IMR-90 (cell line): ENCODE measurements around the gene LPCAT4. TPM values are rescaled to one million over a fixed set of nuclear protein-coding genes. Genes with fewer than 3 reads are reported as not detected.

Source experiments
- ATAC-seq: fragments of 200-7000 bp; cut with Tn5 transposase; 2 replicates; pipeline ENCODE4 v1.9.1; 2020; ENCODE audit warnings: low read depth, mild to moderate bottlenecking, moderate library complexity
- BruUV-seq: library from RNA; stranded (reverse); fragments of 400-500 nt; replicated peaks from 2 replicates; lab custom pipeline; 2021; lab: Mats Ljungman, UMichigan
- CTCF ChIA-PET: fragments of 300-600 bp; formaldehyde crosslinking; extraction: SDS; loops from one replicate; lab custom pipeline; 2021; ENCODE audit warnings: antibody characterized with exemption; lab: Yijun Ruan, JAX
- POLR2A ChIA-PET: fragments of 300-600 bp; sonication (Branson Sonifier 250); formaldehyde crosslinking; loops from one replicate; lab custom pipeline; 2022; ENCODE audit warnings: antibody characterized with exemption; ENCODE audit not compliant: unreplicated experiment; lab: Charles Lee
- DNase-seq: peaks from one replicate; pipeline ENCODE4 v3.0.0; 2013
- H2AFZ ChIP-seq: replicated peaks from 2 replicates; pipeline ENCODE3; 2013; ENCODE audit warnings: low read length, mild to moderate bottlenecking; ENCODE audit not compliant: poor library complexity
- H2AK5ac ChIP-seq: 2 replicates; pipeline ENCODE4 v1.6.1; 2013; ENCODE audit warnings: low read depth, low read length, inconsistent platforms
- H2AK9ac ChIP-seq: replicated peaks from 2 replicates; pipeline ENCODE3; 2013; ENCODE audit warnings: mild to moderate bottlenecking, low read depth, low read length, moderate library complexity; ENCODE audit not compliant: poor library complexity
- H2BK120ac ChIP-seq: 2 replicates; pipeline ENCODE4 v1.6.1; 2013; ENCODE audit warnings: low read depth, low read length, inconsistent platforms
- H2BK15ac ChIP-seq: 3 replicates; pipeline ENCODE4 v1.6.1; 2013; ENCODE audit warnings: low read depth, low read length, inconsistent platforms
- H2BK20ac ChIP-seq: 2 replicates; pipeline ENCODE4 v1.6.1; 2013; ENCODE audit warnings: low read depth, mild to moderate bottlenecking, inconsistent platforms, low read length, moderate library complexity
- H2BK5ac ChIP-seq: 2 replicates; pipeline ENCODE4 v1.6.1; 2013; ENCODE audit warnings: mild to moderate bottlenecking, low read depth, low read length, inconsistent platforms; ENCODE audit not compliant: poor library complexity, severe bottlenecking
- H3K14ac ChIP-seq: replicated peaks from 2 replicates; pipeline ENCODE4 v1.6.1; 2013; ENCODE audit warnings: low read depth, low read length, inconsistent platforms
- H3K18ac ChIP-seq: 2 replicates; pipeline ENCODE4 v1.6.1; 2013; ENCODE audit warnings: low read depth, low read length, control low read depth
- H3K23ac ChIP-seq: 2 replicates; pipeline ENCODE4 v1.6.1; 2013; ENCODE audit warnings: low read depth, low read length, inconsistent platforms
- H3K27ac ChIP-seq: 2 replicates; pipeline ENCODE4 v1.5.1; 2013; ENCODE audit warnings: mild to moderate bottlenecking, control low read depth, low read length; ENCODE audit not compliant: insufficient read depth
- H3K27me3 ChIP-seq: 2 replicates; pipeline ENCODE4 v1.6.1; 2013; ENCODE audit warnings: low read length; ENCODE audit not compliant: control insufficient read depth, insufficient read depth
- H3K36me3 ChIP-seq: 2 replicates; pipeline ENCODE4 v1.6.1; 2013; ENCODE audit warnings: low read length, mixed read lengths; ENCODE audit not compliant: control insufficient read depth, insufficient read depth
- H3K4ac ChIP-seq: 2 replicates; pipeline ENCODE4 v1.6.1; 2013; ENCODE audit warnings: low read depth, low read length, inconsistent platforms
- H3K4me1 ChIP-seq: 2 replicates; pipeline ENCODE4 v1.6.1; 2013; ENCODE audit warnings: low read length, mixed read lengths; ENCODE audit not compliant: control insufficient read depth, insufficient read depth
- H3K4me2 ChIP-seq: 2 replicates; pipeline ENCODE4 v1.6.1; 2013; ENCODE audit warnings: low read depth, mild to moderate bottlenecking, control low read depth, low read length, moderate library complexity
- H3K4me3 ChIP-seq: 2 replicates; pipeline ENCODE4 v1.5.1; 2013; ENCODE audit warnings: low read depth, mild to moderate bottlenecking, control low read depth, low read length, moderate library complexity; ENCODE audit not compliant: insufficient read depth
- H3K56ac ChIP-seq: 2 replicates; pipeline ENCODE4 v1.6.1; 2013; ENCODE audit warnings: low read length, inconsistent platforms; ENCODE audit not compliant: insufficient read depth; ENCODE audit errors: extremely low read depth
- H3K79me1 ChIP-seq, 2 experiments: 2 replicates each; pipeline ENCODE4 v1.6.1; 2013; ENCODE audit warnings: low read length in 2 of 2, inconsistent platforms in 1 of 2, low read depth in 1 of 2
- H3K9ac ChIP-seq: 2 replicates; pipeline ENCODE4 v1.6.1; 2013; ENCODE audit warnings: low read depth, low read length, control low read depth
- H3K9me1 ChIP-seq: 2 replicates; pipeline ENCODE4 v1.6.1; 2013; ENCODE audit warnings: low read length, inconsistent platforms; ENCODE audit not compliant: insufficient read depth
- H3K9me3 ChIP-seq: 2 replicates; pipeline ENCODE4 v1.6.1; 2013; ENCODE audit warnings: low read length; ENCODE audit not compliant: control insufficient read depth, insufficient read depth
- H4K20me1 ChIP-seq: 2 replicates; pipeline ENCODE4 v1.6.1; 2013; ENCODE audit warnings: low read length, inconsistent platforms; ENCODE audit not compliant: insufficient read depth
- H4K5ac ChIP-seq: 2 replicates; pipeline ENCODE4 v1.6.1; 2013; ENCODE audit warnings: mild to moderate bottlenecking, low read depth, low read length, control low read depth
- H4K8ac ChIP-seq, 2 experiments: 2 replicates each; pipeline ENCODE4 v1.6.1; 2013; ENCODE audit warnings: low read depth in 2 of 2, low read length in 2 of 2, control low read depth in 1 of 2, inconsistent platforms in 1 of 2
- H4K91ac ChIP-seq: 2 replicates; pipeline ENCODE4 v1.6.1; 2013; ENCODE audit warnings: low read depth, low read length, inconsistent platforms; ENCODE audit not compliant: insufficient read depth
- BHLHE40 ChIP-seq: fragments of 150-350 bp; IDR thresholded peaks from 2 replicates; pipeline ENCODE4 v1.6.1; 2016; ENCODE audit warnings: mild to moderate bottlenecking, low read depth, low read length
- CHD1 ChIP-seq: IDR thresholded peaks from 2 replicates; pipeline ENCODE4 v1.6.1; 2012; ENCODE audit warnings: low read depth, low read length, improper control_type of control experiment
- FOS ChIP-seq: fragments of 150-350 bp; IDR thresholded peaks from 2 replicates; pipeline ENCODE4 v1.6.1; 2016; ENCODE audit warnings: low read depth, low read length
- MAFK ChIP-seq: IDR thresholded peaks from 2 replicates; pipeline ENCODE4 v1.6.1; 2012; ENCODE audit warnings: low read depth, low read length, improper control_type of control experiment
- MXI1 ChIP-seq: IDR thresholded peaks from 2 replicates; pipeline ENCODE4 v1.6.1; 2012; ENCODE audit warnings: low read depth, mild to moderate bottlenecking, low read length, moderate library complexity, borderline replicate concordance
- NFE2L2 ChIP-seq: fragments of 150-350 bp; IDR thresholded peaks from 2 replicates; pipeline ENCODE4 v1.6.1; 2016; ENCODE audit warnings: low read depth, mild to moderate bottlenecking, low read length
- POLR2A ChIP-seq: IDR thresholded peaks from 2 replicates; pipeline ENCODE4 v1.6.1; 2012; ENCODE audit warnings: mild to moderate bottlenecking, low read depth, low read length
- RAD21 ChIP-seq: IDR thresholded peaks from 2 replicates; pipeline ENCODE4 v1.6.1; 2012; ENCODE audit warnings: low read length, improper control_type of control experiment
- RCOR1 ChIP-seq: IDR thresholded peaks from 2 replicates; pipeline ENCODE4 v1.6.1; 2012; ENCODE audit warnings: mild to moderate bottlenecking, low read length, improper control_type of control experiment; ENCODE audit not compliant: insufficient replicate concordance
- RFX5 ChIP-seq: IDR thresholded peaks from 2 replicates; pipeline ENCODE4 v1.8.0; 2012; ENCODE audit warnings: low read depth, mild to moderate bottlenecking, low read length, moderate library complexity
- SMC3 ChIP-seq: fragments of 150-350 bp; IDR thresholded peaks from 2 replicates; pipeline ENCODE4 v1.6.1; 2016; ENCODE audit warnings: low read depth, mild to moderate bottlenecking, antibody characterized with exemption, low read length, moderate library complexity
- WGBS, 2 experiments: methylation state at CpG; one replicate each; pipeline versions ENCODE4 v1.1.5 to v1.1.7; 2013; ENCODE audit warnings: missing lambda C conversion rate in 2 of 2; ENCODE audit not compliant: insufficient read length in 1 of 2; ENCODE audit errors: extremely low coverage in 2 of 2; 5-methylcytosine and 5-hydroxymethylcytosine counted together
- dilution Hi-C: fragments of 300-500 bp; cut with HindIII; formaldehyde crosslinking; loops from one replicate; pipeline ENCODE4 v1.14.3; 2018; ENCODE audit warnings: low sequenced_read_pairs; ENCODE audit not compliant: unreplicated experiment
- in situ Hi-C: fragments of 300-500 bp; cut with MboI; formaldehyde crosslinking; loops from 3 replicates; pipeline ENCODE4 v1.14.3; 2019; ENCODE audit warnings: low sequenced_read_pairs, inconsistent platforms, mixed read lengths
- intact Hi-C: fragments of 100-400 bp; cut with micrococcal nuclease; formaldehyde crosslinking; loops from 2 replicates; pipeline ENCODE4 v1.10.0; 2022
- polyA plus RNA-seq, 3 experiments: library from polyadenylated mRNA; depleted of rRNA; stranded (reverse); fragments of >200 nt; gene quantifications; 2 replicates each; pipeline ENCODE4 v1.2.3, GENCODE V29; 2012; ENCODE audit warnings: low replicate concordance in 1 of 3
- total RNA-seq: library from RNA; depleted of rRNA; stranded (reverse); fragments of >200 nt; gene quantifications from 2 replicates; pipeline ENCODE4 v1.2.3, GENCODE V29; 2012
- TF ChIP-seq, protein P1 (sequence below): fragments of 150-350 bp; IDR thresholded peaks from 2 replicates; pipeline ENCODE4 v1.6.1; 2017; ENCODE audit warnings: mild to moderate bottlenecking, antibody characterized with exemption, low read length, low read depth
- TF ChIP-seq, protein P2 (sequence below): fragments of 150-350 bp; IDR thresholded peaks from 2 replicates; pipeline ENCODE4 v1.6.1; 2016; ENCODE audit warnings: low read depth, mild to moderate bottlenecking, low read length, moderate library complexity, borderline replicate concordance

Gene LPCAT4
- total and polyA plus RNA-seq, 2 of the 4 experiments (the other 2 are of a cell fraction), result 3.8 to 44.4 TPM

DNA sequence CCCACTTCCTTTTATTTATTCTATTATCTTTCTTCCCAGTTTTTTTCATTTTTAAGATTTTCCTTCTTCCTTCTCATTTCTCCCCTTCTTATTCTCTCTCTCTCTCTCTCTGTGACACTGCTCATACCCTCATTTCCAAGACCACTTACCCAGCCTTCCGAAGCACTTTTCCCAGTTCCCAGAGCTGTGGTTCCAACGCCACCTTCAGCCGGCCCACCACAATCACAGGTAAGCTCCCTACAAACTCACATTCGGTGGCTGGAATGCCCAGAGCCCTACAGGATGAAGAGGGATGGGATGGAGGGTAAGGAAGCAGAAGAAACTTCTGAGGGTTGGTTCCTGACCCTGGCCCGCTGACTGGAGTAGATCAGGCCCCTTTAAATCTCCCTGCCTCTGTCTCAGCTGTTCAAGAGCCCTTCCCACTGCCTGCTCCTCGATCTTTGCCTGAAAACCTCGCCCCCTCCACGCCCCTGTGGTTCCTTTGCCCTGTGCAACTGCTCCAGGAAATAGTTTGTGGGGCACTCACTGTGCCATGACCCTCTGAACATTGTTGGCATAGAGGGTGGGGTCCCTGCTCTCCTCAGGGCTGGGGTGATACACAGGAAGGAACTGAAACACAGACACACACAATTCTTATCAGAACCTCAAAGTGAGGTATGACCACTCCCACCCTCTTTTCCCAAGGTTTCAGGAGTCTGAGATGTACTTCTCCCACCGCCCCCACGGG is 4.8 kb downstream of the LPCAT4 start (continued):
- no peak for TF ChIP-seq MXI1

DNA sequence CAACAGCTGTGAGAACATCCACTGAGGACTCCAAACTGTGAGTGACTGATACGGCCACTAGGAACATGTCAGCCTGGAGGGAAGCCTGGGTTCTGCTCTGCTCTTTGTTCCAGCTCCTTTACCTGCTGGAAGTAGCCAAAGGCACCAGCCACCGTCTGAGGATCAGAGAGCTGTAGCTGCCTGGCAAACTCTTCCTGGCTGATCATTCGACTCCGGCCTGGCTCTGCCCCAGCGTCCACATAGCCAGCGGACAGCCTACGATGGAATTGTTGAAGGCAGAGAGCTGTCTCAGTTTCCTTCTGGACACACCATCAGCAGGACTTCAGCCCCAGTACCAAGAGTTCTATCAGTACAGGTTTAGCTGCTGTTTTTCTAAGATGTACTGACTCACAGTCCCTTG is 5.7 kb downstream of the LPCAT4 start:
- Histone ChIP-seq H2AK5ac (no peak overlapping the region), H3K14ac (no peak overlapping the region), H4K91ac (no peak overlapping the region), H3K9me1 (peaks cover 10% of the 10 kb centered on the region), H3K18ac (no peak overlapping the region), H3K23ac (no peak overlapping the region), H3K4me1 (0 out of 2 replicates have a peak, but pooled peaks cover 3% of the 10 kb centered on the region), H3K9ac (no peak overlapping the region), H3K79me1 (peaks cover 18 to 23% of the 10 kb centered on the region in 2 experiments), H2BK20ac (no peak overlapping the region), H3K27ac (no peak overlapping the region), H3K27me3 (no peaks in the 10 kb centered on the region), H2AK9ac (no peak overlapping the region), H3K4me2 (no peak overlapping the region), H2BK5ac (no peak overlapping the region), H3K36me3 (peaks cover 35% of the 10 kb centered on the region), H3K4ac (no peak overlapping the region), H3K9me3 (no peaks in the 10 kb centered on the region), H3K4me3 (no peak overlapping the region), H3K56ac (no peak overlapping the region), H2AFZ (no peak overlapping the region), H4K20me1 (peaks cover 8% of the 10 kb centered on the region; the same call in 1 of the 2 replicates), H2BK120ac (no peak overlapping the region), H4K8ac (no peak overlapping the region), H4K5ac (no peak overlapping the region), H2BK15ac (no peak overlapping the region)
- CTCF ChIA-PET, result no interaction called here
- no TSS peak for BruUV-seq
- intact Hi-C loops (loop anchor here (10.0 kb wide), 1 partner anchor 296 kb away; no protein-coding TSS in a partner anchor), in situ Hi-C loops (loop anchor here (10.0 kb wide), 1 partner anchor 256 kb away; the partner anchor contains the start of genes EMC7 and PGBD4), dilution Hi-C loops (no loop called here)
- DNase-seq (no peak), ATAC-seq (no peak)
- POLR2A ChIA-PET, result interaction anchor here (0.7 kb wide), 1 partner anchor 15 kb away, joined by 3 read pairs; no protein-coding TSS in a partner anchor
- 60% methylated on average over 1 of the region's 7 CpGs; no CpG with 5 or more reads in 1 of the 2 experiments for WGBS, 2 experiments
- TF ChIP-seq RCOR1 (no peak), FOS (no peak), SMC3 (no peak), NFE2L2 (no peak), BHLHE40 (no peak), RAD21 (no peak), POLR2A (no peak), MAFK (no peak), CHD1 (no peak), RFX5 (no peak), MXI1 (no peak)
- TF ChIP-seq, protein P1, sequence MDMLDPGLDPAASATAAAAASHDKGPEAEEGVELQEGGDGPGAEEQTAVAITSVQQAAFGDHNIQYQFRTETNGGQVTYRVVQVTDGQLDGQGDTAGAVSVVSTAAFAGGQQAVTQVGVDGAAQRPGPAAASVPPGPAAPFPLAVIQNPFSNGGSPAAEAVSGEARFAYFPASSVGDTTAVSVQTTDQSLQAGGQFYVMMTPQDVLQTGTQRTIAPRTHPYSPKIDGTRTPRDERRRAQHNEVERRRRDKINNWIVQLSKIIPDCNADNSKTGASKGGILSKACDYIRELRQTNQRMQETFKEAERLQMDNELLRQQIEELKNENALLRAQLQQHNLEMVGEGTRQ, result no peak
- TF ChIP-seq, protein P2, sequence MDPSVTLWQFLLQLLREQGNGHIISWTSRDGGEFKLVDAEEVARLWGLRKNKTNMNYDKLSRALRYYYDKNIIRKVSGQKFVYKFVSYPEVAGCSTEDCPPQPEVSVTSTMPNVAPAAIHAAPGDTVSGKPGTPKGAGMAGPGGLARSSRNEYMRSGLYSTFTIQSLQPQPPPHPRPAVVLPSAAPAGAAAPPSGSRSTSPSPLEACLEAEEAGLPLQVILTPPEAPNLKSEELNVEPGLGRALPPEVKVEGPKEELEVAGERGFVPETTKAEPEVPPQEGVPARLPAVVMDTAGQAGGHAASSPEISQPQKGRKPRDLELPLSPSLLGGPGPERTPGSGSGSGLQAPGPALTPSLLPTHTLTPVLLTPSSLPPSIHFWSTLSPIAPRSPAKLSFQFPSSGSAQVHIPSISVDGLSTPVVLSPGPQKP, result no peak
